HG03469 (cell line): ENCODE measurements around the gene ERG.

ENCODE experiments used
- ATAC-seq: cut with Tn5 transposase; IDR thresholded peaks from one replicate; pipeline ENCODE4 v1.9.1; 2021; ENCODE audit warnings: mild to moderate bottlenecking, moderate library complexity, moderate number of reproducible peaks; ENCODE audit not compliant: unreplicated experiment

ERG gene

GRCh38 chr21:38474796-38475195 lies 23.5 kb downstream of the ERG start:
- ATAC-seq = no peak

- no peak for ATAC-seq
Measured at GRCh38 chr21:38474124-38474523, 24.2 kb downstream of the ERG start.

GRCh38 chr21:38472412-38473108 lies 25.7 kb downstream of the ERG start:
- ATAC-seq = no peak

GRCh38 chr21:38471766-38472165 lies 26.5 kb downstream of the ERG start:
- no peak for ATAC-seq

GRCh38 chr21:38470755-38471154 lies 27.5 kb downstream of the ERG start:
- ATAC-seq = no peak

GRCh38 chr21:38469642-38470041 lies 28.6 kb downstream of the ERG start:
- ATAC-seq = no peak

- ATAC-seq = no peak
Measured at GRCh38 chr21:38468989-38469388, 29.3 kb downstream of the ERG start.

GRCh38 chr21:38467911-38468310 lies 30.4 kb downstream of the ERG start:
- ATAC-seq = no peak

GRCh38 chr21:38467374-38467773 lies 30.9 kb downstream of the ERG start:
- ATAC-seq = no peak

- no peak for ATAC-seq
Measured at GRCh38 chr21:38460171-38460742, 38.0 kb downstream of the ERG start.

- no peak for ATAC-seq
Measured at GRCh38 chr21:38459490-38459889, 38.8 kb downstream of the ERG start.

GRCh38 chr21:38455403-38455802 lies 42.9 kb downstream of the ERG start:
- no peak for ATAC-seq

- no peak for ATAC-seq
Measured at GRCh38 chr21:38454702-38455101, 43.6 kb downstream of the ERG start.

- no peak for ATAC-seq
Measured at GRCh38 chr21:38454161-38454560, 44.1 kb downstream of the ERG start.

- ATAC-seq = no peak
Measured at GRCh38 chr21:38448671-38449385, 49.4 kb downstream of the ERG start.

- no peak for ATAC-seq
Measured at GRCh38 chr21:38447611-38448010, 50.7 kb downstream of the ERG start.

- no peak for ATAC-seq
Measured at GRCh38 chr21:38444691-38445090, 53.6 kb downstream of the ERG start.

GRCh38 chr21:38443110-38443509 lies 55.2 kb downstream of the ERG start:
- no peak for ATAC-seq

GRCh38 chr21:38441153-38441552 lies 57.1 kb downstream of the ERG start:
- ATAC-seq = no peak

- no peak for ATAC-seq
Measured at GRCh38 chr21:38440746-38441145, 57.5 kb downstream of the ERG start.

- ATAC-seq = no peak
Measured at GRCh38 chr21:38439957-38440356, 58.3 kb downstream of the ERG start.

- ATAC-seq = no peak
Measured at GRCh38 chr21:38439426-38439825, 58.9 kb downstream of the ERG start.
